HepG2 (cell line): ENCODE data around the gene CHN2. TPM values are rescaled to one million over a fixed set of nuclear protein-coding genes. Genes with fewer than 3 reads are reported as not detected.
"Not testable (repeated sequence)": the region's sequence is repeated elsewhere in the genome, so short reads cannot be mapped to it uniquely, and the experiment has no call there.

Experiments
- ATAC-seq: fragments of 200-7000 bp; cut with Tn5 transposase; 3 replicates; pipeline ENCODE4 v1.9.1; 2020; ENCODE audit warnings: mild to moderate bottlenecking, moderate library complexity
- BruUV-seq: library from RNA; stranded (reverse); fragments of 400-500 nt; replicated peaks from 2 replicates; lab custom pipeline; 2021; lab: Mats Ljungman, UMichigan
- CTCF ChIA-PET: fragments of 300-600 bp; formaldehyde crosslinking; extraction: SDS; loops from one replicate; lab custom pipeline; 2021; ENCODE audit warnings: low total read pairs, inconsistent platforms, low intra/inter-chr PET ratio; lab: Yijun Ruan, JAX
- POLR2A ChIA-PET: fragments of 350-600 bp; sonication (Branson Sonifier 250); formaldehyde crosslinking; loops from one replicate; lab custom pipeline; 2020; ENCODE audit warnings: antibody characterized with exemption, inconsistent platforms; lab: Yijun Ruan, JAX
- DNase-seq: peaks from one replicate; pipeline ENCODE4 v3.0.0-alpha.2; 2015; ENCODE audit warnings: low spot score
- FAIRE-seq: peaks from 3 replicates; lab custom pipeline; 2011; peaks lifted over from hg19 to GRCh38; lab: Jason Lieb, UNC
- H2AFZ ChIP-seq: one replicate; pipeline ENCODE4 v1.6.1; 2011; ENCODE audit warnings: low read length, inconsistent platforms
- H3K27ac ChIP-seq: fragments of 300-600 bp; 3 replicates; pipeline ENCODE4 v1.8.0; 2011; ENCODE audit warnings: mixed run types, mild to moderate bottlenecking, mixed read lengths, low read length, inconsistent platforms; ENCODE audit not compliant: insufficient read depth; ENCODE audit errors: extremely low read length
- H3K27me3 ChIP-seq, 2 experiments: fragments of 200-600 bp in 1 of 2; 2 replicates in 1 of 2; 3 replicates in 1 of 2; pipeline versions ENCODE4 v1.6.0 to v1.8.0; 2011; ENCODE audit warnings: low read length in 2 of 2, mild to moderate bottlenecking in 2 of 2, moderate library complexity in 2 of 2, inconsistent platforms in 1 of 2; ENCODE audit not compliant: insufficient read depth in 2 of 2, control insufficient read depth in 1 of 2
- H3K36me3 ChIP-seq, 2 experiments: fragments of 200-600 bp in 1 of 2; replicated peaks in 1 of 2; 2 replicates in 1 of 2; 3 replicates in 1 of 2; pipeline versions ENCODE4 v1.5.1 to v1.8.0; 2011; ENCODE audit warnings: low read length in 2 of 2, inconsistent platforms in 1 of 2; ENCODE audit not compliant: insufficient read depth in 2 of 2, control insufficient read depth in 1 of 2
- H3K4me1 ChIP-seq: 2 replicates; pipeline ENCODE4 v1.5.1; 2012; ENCODE audit warnings: low read length, inconsistent platforms; ENCODE audit not compliant: insufficient read depth
- H3K4me2 ChIP-seq: 2 replicates; pipeline ENCODE4 v1.6.0; 2011; ENCODE audit warnings: low read depth, low read length, inconsistent platforms
- H3K4me3 ChIP-seq, 3 experiments: fragments of 200-600 bp in 1 of 3; sonication (generic), shearing (Covaris generic) in 1 of 3; replicated peaks in 1 of 3; 2 replicates each; pipeline ENCODE4 v1.5.1; 2011 to 2016; ENCODE audit warnings: low read length in 3 of 3, inconsistent platforms in 2 of 3, low read depth in 2 of 3, mild to moderate bottlenecking in 2 of 3, control low read depth in 1 of 3, mixed read lengths in 1 of 3; ENCODE audit not compliant: insufficient read depth in 1 of 3
- H3K79me2 ChIP-seq: one replicate; pipeline ENCODE4 v1.6.1; 2011; ENCODE audit warnings: low read length, inconsistent platforms; ENCODE audit not compliant: insufficient read depth
- H3K9ac ChIP-seq: 2 replicates; pipeline ENCODE4 v1.6.0; 2011; ENCODE audit warnings: mild to moderate bottlenecking, low read depth, low read length, inconsistent platforms; ENCODE audit not compliant: insufficient read depth
- H3K9me3 ChIP-seq: 2 replicates; pipeline ENCODE4 v1.5.1; 2012; ENCODE audit warnings: mild to moderate bottlenecking, low read length
- H4K20me1 ChIP-seq: 2 replicates; pipeline ENCODE4 v1.6.0; 2011; ENCODE audit warnings: inconsistent platforms, mild to moderate bottlenecking, low read length, moderate library complexity; ENCODE audit not compliant: insufficient read depth
- ARID2 ChIP-seq: sonication (generic); formaldehyde crosslinking; IDR thresholded peaks from 2 replicates; pipeline ENCODE4 v1.8.1; 2022; ENCODE audit warnings: mild to moderate bottlenecking, missing genetic modification reagents, borderline replicate concordance
- CC2D1A ChIP-seq: sonication (generic); formaldehyde crosslinking; IDR thresholded peaks from 2 replicates; pipeline ENCODE4 v1.8.1; 2023; ENCODE audit warnings: mild to moderate bottlenecking, missing genetic modification reagents
- EP300 ChIP-seq, 3 experiments: sonication (generic) in 1 of 3; formaldehyde crosslinking in 1 of 3; IDR thresholded peaks; 2 replicates each; pipeline versions ENCODE4 v1.5.1 to v1.6.1; 2011 to 2020; ENCODE audit warnings: low read depth in 2 of 3, low read length in 2 of 3, borderline replicate concordance in 1 of 3, improper control_type of control experiment in 1 of 3, mild to moderate bottlenecking in 1 of 3, missing genetic modification reagents in 1 of 3, moderate library complexity in 1 of 3
- FOXK2 ChIP-seq: fragments of 450-650 bp; IDR thresholded peaks from 2 replicates; pipeline ENCODE4 v1.6.1; 2016
- NFRKB ChIP-seq: fragments of 450-650 bp; IDR thresholded peaks from 2 replicates; pipeline ENCODE4 v1.6.1; 2017
- NR2F1 ChIP-seq, 2 experiments: fragments of 450-650 bp in 1 of 2; formaldehyde crosslinking in 1 of 2; IDR thresholded peaks; 2 replicates each; pipeline versions ENCODE4 v1.5.0 to v1.6.1; 2016 to 2020; ENCODE audit warnings: mild to moderate bottlenecking in 1 of 2, missing compliant biosample characterization in 1 of 2, missing genetic modification reagents in 1 of 2, moderate library complexity in 1 of 2
- PAX8 ChIP-seq: sonication (generic); formaldehyde crosslinking; IDR thresholded peaks from 2 replicates; pipeline ENCODE4 v1.8.0; 2022; ENCODE audit warnings: mild to moderate bottlenecking, missing genetic modification reagents, borderline replicate concordance
- ZFP41 ChIP-seq: sonication (generic); formaldehyde crosslinking; IDR thresholded peaks from 2 replicates; pipeline ENCODE4 v1.4.0; 2020; ENCODE audit warnings: mild to moderate bottlenecking, missing genetic modification reagents, borderline replicate concordance
- ZFP91 ChIP-seq: sonication (generic); formaldehyde crosslinking; IDR thresholded peaks from 2 replicates; pipeline ENCODE4 v1.9.0; 2022; ENCODE audit warnings: missing genetic modification reagents, mild to moderate bottlenecking, borderline replicate concordance
- ZMYM2 ChIP-seq: sonication (generic); formaldehyde crosslinking; IDR thresholded peaks from 2 replicates; pipeline ENCODE4 v1.8.0; 2022; ENCODE audit warnings: mild to moderate bottlenecking, missing genetic modification reagents
- ZNF562 ChIP-seq: sonication (generic); formaldehyde crosslinking; IDR thresholded peaks from 2 replicates; pipeline ENCODE4 v1.8.0; 2022; ENCODE audit warnings: missing genetic modification reagents, borderline replicate concordance
- ZNF766 ChIP-seq: sonication (generic); formaldehyde crosslinking; IDR thresholded peaks from 2 replicates; pipeline ENCODE4 v1.5.0; 2020; ENCODE audit warnings: missing genetic modification reagents, borderline replicate concordance
- ZSCAN5A ChIP-seq: sonication (generic); formaldehyde crosslinking; IDR thresholded peaks from 2 replicates; pipeline ENCODE4 v1.8.0; 2022; ENCODE audit warnings: mild to moderate bottlenecking, missing genetic modification reagents, borderline replicate concordance
- ZZZ3 ChIP-seq: sonication (generic); formaldehyde crosslinking; IDR thresholded peaks from 2 replicates; pipeline ENCODE4 v1.4.0; 2020; ENCODE audit warnings: missing genetic modification reagents, mild to moderate bottlenecking, borderline replicate concordance
- WGBS: methylation state at CpG from one replicate; pipeline ENCODE4 v1.1.6; 2017; ENCODE audit warnings: low lambda C conversion rate; 5-methylcytosine and 5-hydroxymethylcytosine counted together
- in situ Hi-C: cut with HindIII; loops from 2 replicates; pipeline ENCODE4 v1.10.0; 2017; ENCODE audit warnings: low pct_unique_long_range_greater_than_20kb; ENCODE audit not compliant: extremely low pct_ligation_motif_present
- intact Hi-C: fragments of 100-400 bp; cut with micrococcal nuclease; formaldehyde crosslinking; loops from one replicate; pipeline ENCODE4 v1.10.0; 2022; ENCODE audit not compliant: unreplicated experiment
- polyA plus RNA-seq, 8 experiments: library from polyadenylated mRNA; depleted of rRNA in 3 of 8; stranded (reverse) in 7 of 8; unstranded in 1 of 8; fragments of >200 nt; fragmentation: Illumina TruSeq in 4 of 8; extraction: Trizol in 4 of 8; gene quantifications; 2 replicates each; pipeline versions ENCODE4 v1.2.1 to v1.2.3, GENCODE V29; 2011 to 2016; ENCODE audit warnings: low read depth in 4 of 8, missing spikeins in 1 of 8, mixed read lengths in 1 of 8; ENCODE audit not compliant: insufficient read depth in 1 of 8
- total RNA-seq, 5 experiments: library from RNA; depleted of rRNA; stranded (reverse); fragments of >200 nt; fragmentation: Illumina TruSeq; extraction: Trizol; gene quantifications; 2 replicates each; pipeline ENCODE4 v1.2.3, GENCODE V29; 2016; ENCODE audit warnings: low read depth in 1 of 5

CHN2 gene
- total and polyA plus RNA-seq, 2 of the 13 experiments (the other 11 are each of a cell fraction or from before 2014, with no cell fraction given) = 23.5 to 30.5 TPM

- ATAC-seq, FAIRE-seq, H2AFZ ChIP-seq, DNase-seq, H3K4me2 ChIP-seq, H3K9ac ChIP-seq, H3K27me3 ChIP-seq, H3K9me3 ChIP-seq, H3K4me3 ChIP-seq, in situ Hi-C loops, CTCF ChIA-PET, BruUV-seq, H3K27ac ChIP-seq, H3K79me2 ChIP-seq, H3K36me3 ChIP-seq, H4K20me1 ChIP-seq, POLR2A ChIA-PET, intact Hi-C loops: not testable (repeated sequence)
- WGBS = 100% methylated on average over 2 of the region's 44 CpGs
- H3K4me1 ChIP-seq = peaks cover 23% of the 10 kb centered on the region
Observed at GRCh38 chr7:29263601-29264207, 69.1 kb downstream of the CHN2 start.

GRCh38 chr7:29265208-29265923 lies 70.8 kb downstream of the CHN2 start:
- no peak overlapping the region for H3K4me3 ChIP-seq
- ATAC-seq = no peak
- ChIA-PET POLR2A (no interaction called here), CTCF (no interaction called here)
- no TSS peak for BruUV-seq
- H3K9ac ChIP-seq = no peak overlapping the region
- no peak for FAIRE-seq
- 96% methylated on average over 6 of the region's 6 CpGs for WGBS
- no peak overlapping the region for H3K4me2 ChIP-seq
- H3K27ac ChIP-seq = no peak overlapping the region
- no peaks in the 10 kb centered on the region for H3K9me3 ChIP-seq
- no peak for DNase-seq
- intact Hi-C loops = no loop called here
- H4K20me1 ChIP-seq = no peaks in the 10 kb centered on the region
- peaks cover 4 to 5% of the 10 kb centered on the region in 2 experiments; a peak in 4 of 5 replicates for H3K36me3 ChIP-seq
- H3K79me2 ChIP-seq = peaks cover 8% of the 10 kb centered on the region
- TF ChIP-seq ARID2 (no peak), FOXK2 (no peak), ZFP91 (CRISPR knock-in tag) (no peak), ZNF562 (CRISPR knock-in tag) (no peak), EP300 (IDR thresholded peaks at IDR 0.05; ENCODE audit: low read depth in 2 of 2, low read length in 2 of 2) (no peak), EP300 (CRISPR knock-in tag; IDR thresholded peaks at IDR 0.05; ENCODE audit: borderline replicate concordance) (no peak), NR2F1 (CRISPR knock-in tag; IDR thresholded peaks at IDR 0.05) (no peak), NFRKB (no peak), ZFP41 (CRISPR knock-in tag) (no peak), ZNF766 (CRISPR knock-in tag) (no peak), CC2D1A (CRISPR knock-in tag) (no peak), ZZZ3 (CRISPR knock-in tag) (no peak), PAX8 (no peak), ZSCAN5A (CRISPR knock-in tag) (no peak), ZMYM2 (CRISPR knock-in tag) (no peak)
- in situ Hi-C loops = no loop called here
- H3K4me1 ChIP-seq = peaks cover 34% of the 10 kb centered on the region
- no peak overlapping the region for H2AFZ ChIP-seq
- no peaks in the 10 kb centered on the region for H3K27me3 ChIP-seq
